Mesendoderm (in vitro differentiated cells): ENCODE results near the gene CRADD.

ENCODE experiments used
- DNase-seq: peaks from one replicate; pipeline ENCODE4 v3.0.0; 2013
- H2AK5ac ChIP-seq: 2 replicates; pipeline ENCODE4 v1.6.1; 2013; ENCODE audit warnings: low read length, inconsistent platforms
- H2BK120ac ChIP-seq: 2 replicates; pipeline ENCODE4 v1.6.1; 2013; ENCODE audit warnings: low read depth, mild to moderate bottlenecking, low read length, moderate library complexity, mixed read lengths
- H2BK15ac ChIP-seq: replicated peaks from 2 replicates; pipeline ENCODE4 v1.6.1; 2013; ENCODE audit warnings: low read depth, mild to moderate bottlenecking, moderate library complexity
- H2BK5ac ChIP-seq: 2 replicates; pipeline ENCODE4 v1.6.1; 2013; ENCODE audit warnings: low read length, inconsistent platforms
- H3K18ac ChIP-seq: 2 replicates; pipeline ENCODE4 v1.6.1; 2013; ENCODE audit warnings: mild to moderate bottlenecking, low read length, mixed read lengths
- H3K23ac ChIP-seq: one replicate; pipeline ENCODE4 v1.6.1; 2013; ENCODE audit warnings: low read length
- H3K27ac ChIP-seq: 2 replicates; pipeline ENCODE4 v1.5.1; 2013; ENCODE audit warnings: low read depth, mild to moderate bottlenecking, inconsistent platforms, low read length, moderate library complexity
- H3K27me3 ChIP-seq: 2 replicates; pipeline ENCODE4 v1.6.1; 2013; ENCODE audit warnings: low read length, control low read depth, mild to moderate bottlenecking, inconsistent platforms; ENCODE audit not compliant: insufficient read depth, poor library complexity
- H3K36me3 ChIP-seq: 2 replicates; pipeline ENCODE4 v1.6.1; 2013; ENCODE audit warnings: low read length, inconsistent platforms; ENCODE audit not compliant: control insufficient read depth, insufficient read depth
- H3K4ac ChIP-seq: one replicate; pipeline ENCODE4 v1.6.1; 2013; ENCODE audit warnings: low read depth, mild to moderate bottlenecking, low read length, moderate library complexity
- H3K4me1 ChIP-seq: 2 replicates; pipeline ENCODE4 v1.6.1; 2013; ENCODE audit warnings: low read depth, low read length, inconsistent platforms; ENCODE audit not compliant: control insufficient read depth
- H3K4me2 ChIP-seq: 2 replicates; pipeline ENCODE4 v1.6.1; 2013; ENCODE audit warnings: low read length
- H3K4me3 ChIP-seq: 2 replicates; pipeline ENCODE4 v1.5.1; 2013; ENCODE audit warnings: mild to moderate bottlenecking, low read length
- H3K56ac ChIP-seq: one replicate; pipeline ENCODE4 v1.6.1; 2013; ENCODE audit warnings: low read length
- H3K79me1 ChIP-seq: 2 replicates; pipeline ENCODE4 v1.6.1; 2013; ENCODE audit warnings: low read length, inconsistent platforms
- H3K79me2 ChIP-seq: 2 replicates; pipeline ENCODE4 v1.6.1; 2013; ENCODE audit warnings: mild to moderate bottlenecking, low read length; ENCODE audit not compliant: control insufficient read depth, insufficient read depth
- H3K9ac ChIP-seq: 2 replicates; pipeline ENCODE4 v1.6.1; 2013; ENCODE audit warnings: low read length, inconsistent platforms
- H4K5ac ChIP-seq: one replicate; pipeline ENCODE4 v1.6.1; 2013; ENCODE audit warnings: low read length
- H4K8ac ChIP-seq: one replicate; pipeline ENCODE4 v1.6.1; 2013; ENCODE audit warnings: low read depth, mild to moderate bottlenecking, control low read depth, low read length, moderate library complexity
- WGBS: extraction: QIAGEN DNeasy Blood & Tissue Kit; methylation state at CpG from one replicate; pipeline ENCODE4 v1.1.7; 2013; ENCODE audit warnings: low lambda C conversion rate, missing lambda C conversion rate; ENCODE audit not compliant: insufficient coverage; ENCODE audit errors: extremely low coverage; 5-methylcytosine and 5-hydroxymethylcytosine counted together

Gene CRADD

GRCh38 chr12:93743999-93744689, 67.0 kb downstream of the CRADD start:
- Histone ChIP-seq H3K23ac (no peak overlapping the region), H2AK5ac (no peak overlapping the region), H2BK15ac (no peak overlapping the region), H3K18ac (peak overlapping the region; percentile 31), H3K9ac (no peak overlapping the region), H3K79me1 (no peaks in the 10 kb centered on the region), H2BK5ac (no peak overlapping the region), H3K36me3 (no peaks in the 10 kb centered on the region), H3K27me3 (no peaks in the 10 kb centered on the region), H3K4me2 (no peak overlapping the region), H3K27ac (no peak overlapping the region), H3K4ac (peak overlapping the region; percentile 96), H3K4me1 (no peaks in the 10 kb centered on the region), H2BK120ac (peak overlapping the region; percentile 79), H4K5ac (no peak overlapping the region), H3K79me2 (no peaks in the 10 kb centered on the region), H3K56ac (no peak overlapping the region), H4K8ac (no peak overlapping the region), H3K4me3 (no peak overlapping the region)
- no CpG with 5 or more reads among the region's 4 CpGs for WGBS
- DNase-seq, result no peak

- H3K79me2 ChIP-seq, result no peaks in the 10 kb centered on the region
- no peak overlapping the region for H3K4me3 ChIP-seq
- H2BK5ac ChIP-seq, result no peak overlapping the region
- no peak overlapping the region for H3K18ac ChIP-seq
- no peak overlapping the region for H2BK120ac ChIP-seq
- no peak overlapping the region for H4K5ac ChIP-seq
- no peak overlapping the region for H3K9ac ChIP-seq
- H3K4me1 ChIP-seq, result no peaks in the 10 kb centered on the region
- H3K27me3 ChIP-seq, result no peaks in the 10 kb centered on the region
- H3K27ac ChIP-seq, result no peak overlapping the region
- no CpG with 5 or more reads among the region's 2 CpGs for WGBS
- no peaks in the 10 kb centered on the region for H3K36me3 ChIP-seq
- H4K8ac ChIP-seq, result no peak overlapping the region
- H3K4ac ChIP-seq, result no peak overlapping the region
- no peak overlapping the region for H2AK5ac ChIP-seq
- H2BK15ac ChIP-seq, result no peak overlapping the region
- no peak overlapping the region for H3K56ac ChIP-seq
- H3K4me2 ChIP-seq, result no peak overlapping the region
- H3K79me1 ChIP-seq, result no peaks in the 10 kb centered on the region
- DNase-seq, result no peak
- no peak overlapping the region for H3K23ac ChIP-seq
Measured at GRCh38 chr12:93745286-93745685, 68.1 kb downstream of the CRADD start.

GRCh38 chr12:93746572-93747168, 69.5 kb downstream of the CRADD start:
- Histone ChIP-seq H3K79me1 (no peaks in the 10 kb centered on the region), H3K4me3 (no peak overlapping the region), H3K27me3 (no peaks in the 10 kb centered on the region), H2BK15ac (no peak overlapping the region), H3K4ac (no peak overlapping the region), H2AK5ac (no peak overlapping the region), H3K36me3 (no peaks in the 10 kb centered on the region), H3K56ac (no peak overlapping the region), H3K4me2 (no peak overlapping the region), H4K5ac (no peak overlapping the region), H3K18ac (no peak overlapping the region), H2BK120ac (no peak overlapping the region), H3K4me1 (no peaks in the 10 kb centered on the region), H3K79me2 (no peaks in the 10 kb centered on the region), H4K8ac (no peak overlapping the region), H2BK5ac (no peak overlapping the region), H3K9ac (no peak overlapping the region), H3K27ac (no peak overlapping the region), H3K23ac (no peak overlapping the region)
- DNase-seq, result no peak
- WGBS, result no CpG with 5 or more reads among the region's 4 CpGs

GRCh38 chr12:93748672-93749383, 71.7 kb downstream of the CRADD start:
- WGBS, result no CpG with 5 or more reads among the region's 2 CpGs
- Histone ChIP-seq H3K27ac (no peak overlapping the region), H3K23ac (no peak overlapping the region), H2BK5ac (no peak overlapping the region), H2AK5ac (no peak overlapping the region), H3K4ac (no peak overlapping the region), H2BK120ac (no peak overlapping the region), H3K4me3 (no peak overlapping the region), H3K79me1 (no peaks in the 10 kb centered on the region), H3K4me2 (no peak overlapping the region), H3K27me3 (no peaks in the 10 kb centered on the region), H2BK15ac (no peak overlapping the region), H4K5ac (no peak overlapping the region), H3K79me2 (no peaks in the 10 kb centered on the region), H3K4me1 (no peaks in the 10 kb centered on the region), H3K9ac (no peak overlapping the region), H4K8ac (no peak overlapping the region), H3K36me3 (no peaks in the 10 kb centered on the region), H3K56ac (peak overlapping the region; percentile 2), H3K18ac (no peak overlapping the region)
- DNase-seq, result no peak

- Histone ChIP-seq H3K27ac (no peak overlapping the region), H2AK5ac (no peak overlapping the region), H4K8ac (no peak overlapping the region), H3K4ac (no peak overlapping the region), H3K4me1 (no peaks in the 10 kb centered on the region), H3K4me3 (no peak overlapping the region), H3K27me3 (no peaks in the 10 kb centered on the region), H2BK120ac (no peak overlapping the region), H2BK5ac (no peak overlapping the region), H3K23ac (no peak overlapping the region), H2BK15ac (no peak overlapping the region), H3K79me1 (no peaks in the 10 kb centered on the region), H3K36me3 (no peaks in the 10 kb centered on the region), H3K56ac (no peak overlapping the region), H3K9ac (no peak overlapping the region), H3K79me2 (no peaks in the 10 kb centered on the region), H3K4me2 (no peak overlapping the region), H4K5ac (no peak overlapping the region), H3K18ac (no peak overlapping the region)
- no CpG with 5 or more reads among the region's 2 CpGs for WGBS
- DNase-seq, result no peak
Measured at GRCh38 chr12:93749515-93749914, 72.3 kb downstream of the CRADD start.
